ENCODE data around the gene GCN1.

GCN1 gene

DNA sequence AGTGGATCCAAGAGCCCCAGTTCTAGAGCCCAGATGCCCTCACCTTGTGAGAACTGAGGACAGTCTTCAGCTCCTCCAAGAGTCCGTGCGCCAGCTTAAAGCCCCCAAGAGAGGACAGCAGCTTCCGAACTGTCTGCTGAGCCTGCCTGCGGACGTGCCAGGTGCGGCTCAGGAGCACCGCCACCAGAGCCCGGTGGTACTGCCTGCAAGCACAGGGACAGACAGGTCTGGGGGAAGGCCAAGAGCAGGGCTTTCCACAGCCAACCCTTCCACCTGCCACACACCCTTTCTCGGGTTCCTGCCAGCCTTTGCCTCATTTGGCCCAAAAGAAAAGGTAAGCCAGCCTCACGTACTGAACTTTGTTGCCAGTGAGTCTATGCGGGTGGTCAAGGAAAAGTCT, 30.2 kb downstream of the GCN1 start:
- Histone ChIP-seq H3K9ac (ENCODE audit: low read depth, low read length, poor library complexity, severe bottlenecking) (no peak overlapping the region), H3K9me2 (replicated peaks; ENCODE audit: low read depth, low read length) (no peaks in the 10 kb centered on the region), H3K9me3 (ENCODE audit: insufficient read depth, low read depth, low read length) (no peaks in the 10 kb centered on the region), H3F3A (ENCODE audit: low read depth) (no peaks in the 10 kb centered on the region), H4K20me1 (ENCODE audit: insufficient read depth, low read length, poor library complexity, severe bottlenecking) (no peaks in the 10 kb centered on the region), H3K27me3 (ENCODE audit: insufficient read depth, low read length, poor library complexity, severe bottlenecking) (no peaks in the 10 kb centered on the region), H3K4me3 (ENCODE audit: low read length, poor library complexity, severe bottlenecking) (no peak overlapping the region), H3K4me2 (ENCODE audit: low read depth, low read length, poor library complexity, severe bottlenecking) (no peak overlapping the region), H3K36me3 (ENCODE audit: insufficient read depth, low read length) (peaks cover 75% of the 10 kb centered on the region; the same call in 1 of the 2 replicates), H3K79me2 (ENCODE audit: insufficient read depth, low read length) (no peaks in the 10 kb centered on the region), H3K4me1 (ENCODE audit: insufficient read depth, low read length, poor library complexity, severe bottlenecking) (no peaks in the 10 kb centered on the region), H2AFZ (ENCODE audit: low read length) (no peak overlapping the region)
- TF ChIP-seq, protein P1, sequence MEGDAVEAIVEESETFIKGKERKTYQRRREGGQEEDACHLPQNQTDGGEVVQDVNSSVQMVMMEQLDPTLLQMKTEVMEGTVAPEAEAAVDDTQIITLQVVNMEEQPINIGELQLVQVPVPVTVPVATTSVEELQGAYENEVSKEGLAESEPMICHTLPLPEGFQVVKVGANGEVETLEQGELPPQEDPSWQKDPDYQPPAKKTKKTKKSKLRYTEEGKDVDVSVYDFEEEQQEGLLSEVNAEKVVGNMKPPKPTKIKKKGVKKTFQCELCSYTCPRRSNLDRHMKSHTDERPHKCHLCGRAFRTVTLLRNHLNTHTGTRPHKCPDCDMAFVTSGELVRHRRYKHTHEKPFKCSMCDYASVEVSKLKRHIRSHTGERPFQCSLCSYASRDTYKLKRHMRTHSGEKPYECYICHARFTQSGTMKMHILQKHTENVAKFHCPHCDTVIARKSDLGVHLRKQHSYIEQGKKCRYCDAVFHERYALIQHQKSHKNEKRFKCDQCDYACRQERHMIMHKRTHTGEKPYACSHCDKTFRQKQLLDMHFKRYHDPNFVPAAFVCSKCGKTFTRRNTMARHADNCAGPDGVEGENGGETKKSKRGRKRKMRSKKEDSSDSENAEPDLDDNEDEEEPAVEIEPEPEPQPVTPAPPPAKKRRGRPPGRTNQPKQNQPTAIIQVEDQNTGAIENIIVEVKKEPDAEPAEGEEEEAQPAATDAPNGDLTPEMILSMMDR (conservative IDR thresholded peaks at IDR 0.05; ENCODE audit: low read length): no peak

DNA sequence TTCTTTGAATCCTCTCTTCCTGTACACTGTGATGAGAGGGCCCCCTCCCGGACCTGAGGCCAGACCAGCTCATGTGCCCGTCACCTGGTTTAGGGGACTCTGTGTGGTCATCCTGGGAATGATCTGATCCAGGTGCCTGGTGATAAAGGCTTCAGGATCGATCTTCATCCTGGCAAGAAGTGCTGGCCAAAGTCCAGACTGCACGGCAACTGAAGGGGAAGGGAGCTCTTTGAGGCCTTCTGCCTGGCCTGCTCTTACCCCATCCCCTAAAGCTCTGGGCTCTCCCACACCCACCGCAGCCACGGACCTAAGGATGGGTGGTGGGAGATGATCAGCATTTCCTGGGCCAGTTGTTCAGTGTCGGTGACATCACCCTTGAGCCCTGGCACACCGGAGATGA, 31.8 kb downstream of the GCN1 start:
- H2AFZ ChIP-seq (ENCODE audit: low read length): no peak overlapping the region
- H3K27me3 ChIP-seq (ENCODE audit: insufficient read depth, low read length, poor library complexity, severe bottlenecking): no peaks in the 10 kb centered on the region
- H3F3A ChIP-seq (ENCODE audit: low read depth): no peaks in the 10 kb centered on the region
- no peaks in the 10 kb centered on the region for H4K20me1 ChIP-seq (ENCODE audit: insufficient read depth, low read length, poor library complexity, severe bottlenecking)
- TF ChIP-seq, protein P1 (conservative IDR thresholded peaks at IDR 0.05; ENCODE audit: low read length): no peak
- TF ChIP-seq EZH2phosphoT487 (IDR thresholded peaks at IDR 0.05; ENCODE audit: borderline replicate concordance): no peak
- no peak overlapping the region for H3K9ac ChIP-seq (ENCODE audit: low read depth, low read length, poor library complexity, severe bottlenecking)
- no peaks in the 10 kb centered on the region for H3K9me2 ChIP-seq (replicated peaks; ENCODE audit: low read depth, low read length)
- H3K4me1 ChIP-seq (ENCODE audit: insufficient read depth, low read length, poor library complexity, severe bottlenecking): no peaks in the 10 kb centered on the region
- peaks cover 72% of the 10 kb centered on the region; the same call in 1 of the 2 replicates for H3K36me3 ChIP-seq (ENCODE audit: insufficient read depth, low read length)
- H3K9me3 ChIP-seq (ENCODE audit: insufficient read depth, low read depth, low read length): no peaks in the 10 kb centered on the region
- H3K4me2 ChIP-seq (ENCODE audit: low read depth, low read length, poor library complexity, severe bottlenecking): no peak overlapping the region
- H3K79me2 ChIP-seq (ENCODE audit: insufficient read depth, low read length): no peaks in the 10 kb centered on the region
- no peak overlapping the region for H3K4me3 ChIP-seq (ENCODE audit: low read length, poor library complexity, severe bottlenecking)

DNA sequence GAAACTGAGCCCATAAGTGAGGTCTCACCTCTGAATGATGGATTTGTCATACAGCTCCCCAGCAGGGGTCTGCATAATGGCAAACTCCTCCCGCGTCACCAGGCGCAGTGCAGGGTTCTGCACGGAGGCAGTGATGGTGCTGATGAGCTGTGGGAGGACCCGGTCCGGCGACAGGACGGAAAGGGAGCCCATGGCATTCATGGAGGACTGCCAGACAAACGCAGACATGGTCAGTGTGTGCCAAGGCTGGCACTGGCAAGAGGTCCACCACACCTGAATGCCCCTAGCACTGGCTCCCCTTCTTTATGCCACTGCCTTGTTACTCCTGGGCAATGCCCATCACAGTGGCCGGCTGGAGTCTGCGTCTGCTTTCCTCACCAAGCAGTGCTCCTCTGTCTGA, 32.7 kb downstream of the GCN1 start:
- H3K9ac ChIP-seq (ENCODE audit: low read depth, low read length, poor library complexity, severe bottlenecking): no peak overlapping the region
- no peaks in the 10 kb centered on the region for H3K27me3 ChIP-seq (ENCODE audit: insufficient read depth, low read length, poor library complexity, severe bottlenecking)
- H3K4me1 ChIP-seq (ENCODE audit: insufficient read depth, low read length, poor library complexity, severe bottlenecking): no peaks in the 10 kb centered on the region
- H3F3A ChIP-seq (ENCODE audit: low read depth): no peaks in the 10 kb centered on the region
- no peaks in the 10 kb centered on the region for H3K9me2 ChIP-seq (replicated peaks; ENCODE audit: low read depth, low read length)
- no peak overlapping the region for H2AFZ ChIP-seq (ENCODE audit: low read length)
- H3K4me3 ChIP-seq (ENCODE audit: low read length, poor library complexity, severe bottlenecking): no peak overlapping the region
- H3K9me3 ChIP-seq (ENCODE audit: insufficient read depth, low read depth, low read length): no peaks in the 10 kb centered on the region
- H3K4me2 ChIP-seq (ENCODE audit: low read depth, low read length, poor library complexity, severe bottlenecking): no peak overlapping the region
- no peaks in the 10 kb centered on the region for H3K79me2 ChIP-seq (ENCODE audit: insufficient read depth, low read length)
- peaks cover 77% of the 10 kb centered on the region; the same call in 1 of the 2 replicates for H3K36me3 ChIP-seq (ENCODE audit: insufficient read depth, low read length)
- TF ChIP-seq, protein P1 (conservative IDR thresholded peaks at IDR 0.05; ENCODE audit: low read length): no peak
- no peak for TF ChIP-seq EZH2phosphoT487 (IDR thresholded peaks at IDR 0.05; ENCODE audit: borderline replicate concordance)
- H4K20me1 ChIP-seq (ENCODE audit: insufficient read depth, low read length, poor library complexity, severe bottlenecking): no peaks in the 10 kb centered on the region

All from Loucy (cell line).